ENCODE results near the gene AKR7A3.

Gene AKR7A3

GRCh38 chr1:19327301-19327700 is 38.7 kb upstream of the AKR7A3 start:
- Histone ChIP-seq H2AFZ (ENCODE audit: insufficient read depth, low read length, poor library complexity) (no peak overlapping the region), H3K79me1 (ENCODE audit: low read length) (no peaks in the 10 kb centered on the region), H4K91ac (ENCODE audit: low read depth, low read length) (no peak overlapping the region), H3K27me3 (ENCODE audit: insufficient read depth, low read length) (no peaks in the 10 kb centered on the region), H2BK120ac (ENCODE audit: insufficient read depth, low read length, poor library complexity) (no peak overlapping the region), H3K4me1 (ENCODE audit: control insufficient read depth in 1 of 2, insufficient read depth in 2 of 2, low read length in 2 of 2) (peaks cover 0 to 4% of the 10 kb centered on the region in 2 experiments), H2BK5ac (ENCODE audit: low read depth, low read length, poor library complexity) (no peak overlapping the region), H3K23ac (ENCODE audit: low read length) (no peak overlapping the region), H4K8ac (ENCODE audit: low read depth, low read length) (no peak overlapping the region), H3K9me3 (ENCODE audit: insufficient read depth, low read depth, low read length) (no peaks in the 10 kb centered on the region), H4K12ac (ENCODE audit: low read depth, low read length) (no peak overlapping the region), H3K4ac (ENCODE audit: low read depth, low read length) (no peak overlapping the region), H2AK5ac (ENCODE audit: low read length) (no peak overlapping the region), H3K18ac (ENCODE audit: low read length) (no peak overlapping the region), H3K36me3 (ENCODE audit: control insufficient read depth in 1 of 2, insufficient read depth in 2 of 2, low read length in 2 of 2) (peaks cover 56 to 63% of the 10 kb centered on the region in 2 experiments), H2BK12ac (ENCODE audit: low read length) (no peak overlapping the region), H3K9ac (ENCODE audit: low read length) (no peak overlapping the region), H3K14ac (ENCODE audit: low read length) (no peak overlapping the region), H3K27ac (ENCODE audit: low read depth, low read length) (no peak overlapping the region), H3K79me2 (ENCODE audit: control insufficient read depth, insufficient read depth, low read length, poor library complexity) (no peaks in the 10 kb centered on the region), H3K4me3 (ENCODE audit: low read depth, low read length) (no peak overlapping the region), H3K4me2 (ENCODE audit: low read length) (no peak overlapping the region)
- no peak for DNase-seq
- no CpG with 5 or more reads among the region's 16 CpGs for WGBS (ENCODE audit: extremely low coverage, insufficient coverage, insufficient read length)

- Histone ChIP-seq H3K27me3 (ENCODE audit: insufficient read depth, low read length) (no peaks in the 10 kb centered on the region), H3K4me1 (ENCODE audit: control insufficient read depth in 1 of 2, insufficient read depth in 2 of 2, low read length in 2 of 2) (peaks cover 0 to 4% of the 10 kb centered on the region in 2 experiments), H3K27ac (ENCODE audit: low read depth, low read length) (no peak overlapping the region), H2AFZ (ENCODE audit: insufficient read depth, low read length, poor library complexity) (no peak overlapping the region), H4K8ac (ENCODE audit: low read depth, low read length) (no peak overlapping the region), H4K91ac (ENCODE audit: low read depth, low read length) (no peak overlapping the region), H3K36me3 (ENCODE audit: control insufficient read depth in 1 of 2, insufficient read depth in 2 of 2, low read length in 2 of 2) (peaks cover 60 to 64% of the 10 kb centered on the region in 2 experiments), H3K14ac (ENCODE audit: low read length) (no peak overlapping the region), H3K79me1 (ENCODE audit: low read length) (no peaks in the 10 kb centered on the region), H3K23ac (ENCODE audit: low read length) (no peak overlapping the region), H3K4me3 (ENCODE audit: low read depth, low read length) (no peak overlapping the region), H3K18ac (ENCODE audit: low read length) (no peak overlapping the region), H3K9me3 (ENCODE audit: insufficient read depth, low read depth, low read length) (no peaks in the 10 kb centered on the region), H3K4me2 (ENCODE audit: low read length) (no peak overlapping the region), H4K12ac (ENCODE audit: low read depth, low read length) (no peak overlapping the region), H2BK5ac (ENCODE audit: low read depth, low read length, poor library complexity) (no peak overlapping the region), H3K9ac (ENCODE audit: low read length) (no peak overlapping the region), H3K4ac (ENCODE audit: low read depth, low read length) (no peak overlapping the region), H2BK120ac (ENCODE audit: insufficient read depth, low read length, poor library complexity) (no peak overlapping the region), H3K79me2 (ENCODE audit: control insufficient read depth, insufficient read depth, low read length, poor library complexity) (no peaks in the 10 kb centered on the region), H2AK5ac (ENCODE audit: low read length) (no peak overlapping the region), H2BK12ac (ENCODE audit: low read length) (no peak overlapping the region)
- DNase-seq, result no peak
- WGBS (ENCODE audit: extremely low coverage, insufficient coverage, insufficient read length), result no CpG with 5 or more reads among the region's 6 CpGs
Measured at GRCh38 chr1:19326748-19327065, 38.1 kb upstream of the AKR7A3 start.

DNA sequence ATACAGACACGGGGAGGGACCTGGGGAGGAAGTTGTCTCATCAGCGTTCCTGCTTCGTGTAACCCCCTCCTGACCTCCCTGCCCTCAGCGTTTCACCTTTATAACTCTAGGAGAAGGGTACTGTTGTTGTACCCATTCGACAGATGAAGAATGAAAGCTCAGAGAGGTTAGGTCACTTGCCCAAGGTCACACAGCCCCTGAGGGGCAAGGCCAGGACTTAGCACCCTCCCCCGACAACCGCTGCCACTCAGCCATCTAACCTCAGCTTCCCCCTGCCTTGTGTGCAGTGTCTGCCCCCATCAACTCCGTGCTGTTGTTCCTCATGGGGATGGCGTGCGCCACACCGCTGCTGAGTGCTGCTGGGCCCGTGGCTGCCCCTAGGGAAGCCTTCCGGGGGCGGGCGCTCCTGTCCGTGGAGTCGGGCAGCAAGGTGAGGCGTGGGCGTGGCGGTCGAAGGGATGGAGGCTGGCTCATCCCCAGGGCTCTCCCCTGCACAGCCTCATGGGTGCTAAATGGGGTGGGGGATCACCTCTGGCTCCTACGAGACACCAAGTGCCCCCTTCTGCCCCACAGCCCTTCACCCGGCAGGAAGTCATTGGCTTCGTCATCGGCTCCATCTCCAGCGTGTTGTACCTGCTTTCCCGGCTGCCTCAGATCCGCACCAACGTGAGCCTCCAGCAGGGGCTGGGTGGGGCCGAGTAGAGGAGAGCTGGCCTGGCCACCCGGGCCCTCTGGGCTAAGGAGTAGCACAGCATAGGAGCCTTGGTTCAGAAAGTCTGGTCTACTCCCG is 37.6 kb upstream of the AKR7A3 start:
- H3K9me3 ChIP-seq (ENCODE audit: insufficient read depth, low read depth, low read length), result no peaks in the 10 kb centered on the region
- H3K9ac ChIP-seq (ENCODE audit: low read length), result no peak overlapping the region
- H4K91ac ChIP-seq (ENCODE audit: low read depth, low read length), result no peak overlapping the region
- H3K4me1 ChIP-seq (ENCODE audit: control insufficient read depth in 1 of 2, insufficient read depth in 2 of 2, low read length in 2 of 2), result peaks cover 0 to 4% of the 10 kb centered on the region in 2 experiments
- no peaks in the 10 kb centered on the region for H3K79me1 ChIP-seq (ENCODE audit: low read length)
- H3K23ac ChIP-seq (ENCODE audit: low read length), result no peak overlapping the region
- H4K12ac ChIP-seq (ENCODE audit: low read depth, low read length), result no peak overlapping the region
- H2BK5ac ChIP-seq (ENCODE audit: low read depth, low read length, poor library complexity), result no peak overlapping the region
- H4K8ac ChIP-seq (ENCODE audit: low read depth, low read length), result no peak overlapping the region
- H3K79me2 ChIP-seq (ENCODE audit: control insufficient read depth, insufficient read depth, low read length, poor library complexity), result no peaks in the 10 kb centered on the region
- no peak overlapping the region for H3K14ac ChIP-seq (ENCODE audit: low read length)
- H3K18ac ChIP-seq (ENCODE audit: low read length), result no peak overlapping the region
- no CpG with 5 or more reads among the region's 32 CpGs for WGBS (ENCODE audit: extremely low coverage, insufficient coverage, insufficient read length)
- no peak overlapping the region for H3K4me2 ChIP-seq (ENCODE audit: low read length)
- H2AFZ ChIP-seq (ENCODE audit: insufficient read depth, low read length, poor library complexity), result no peak overlapping the region
- H3K27ac ChIP-seq (ENCODE audit: low read depth, low read length), result no peak overlapping the region
- no peak for DNase-seq
- H3K27me3 ChIP-seq (ENCODE audit: insufficient read depth, low read length), result no peaks in the 10 kb centered on the region
- H2AK5ac ChIP-seq (ENCODE audit: low read length), result no peak overlapping the region
- no peak overlapping the region for H2BK120ac ChIP-seq (ENCODE audit: insufficient read depth, low read length, poor library complexity)
- H3K36me3 ChIP-seq (ENCODE audit: control insufficient read depth in 1 of 2, insufficient read depth in 2 of 2, low read length in 2 of 2), result peaks cover 62 to 64% of the 10 kb centered on the region in 2 experiments
- H2BK12ac ChIP-seq (ENCODE audit: low read length), result no peak overlapping the region
- no peak overlapping the region for H3K4me3 ChIP-seq (ENCODE audit: low read depth, low read length)
- no peak overlapping the region for H3K4ac ChIP-seq (ENCODE audit: low read depth, low read length)

DNA sequence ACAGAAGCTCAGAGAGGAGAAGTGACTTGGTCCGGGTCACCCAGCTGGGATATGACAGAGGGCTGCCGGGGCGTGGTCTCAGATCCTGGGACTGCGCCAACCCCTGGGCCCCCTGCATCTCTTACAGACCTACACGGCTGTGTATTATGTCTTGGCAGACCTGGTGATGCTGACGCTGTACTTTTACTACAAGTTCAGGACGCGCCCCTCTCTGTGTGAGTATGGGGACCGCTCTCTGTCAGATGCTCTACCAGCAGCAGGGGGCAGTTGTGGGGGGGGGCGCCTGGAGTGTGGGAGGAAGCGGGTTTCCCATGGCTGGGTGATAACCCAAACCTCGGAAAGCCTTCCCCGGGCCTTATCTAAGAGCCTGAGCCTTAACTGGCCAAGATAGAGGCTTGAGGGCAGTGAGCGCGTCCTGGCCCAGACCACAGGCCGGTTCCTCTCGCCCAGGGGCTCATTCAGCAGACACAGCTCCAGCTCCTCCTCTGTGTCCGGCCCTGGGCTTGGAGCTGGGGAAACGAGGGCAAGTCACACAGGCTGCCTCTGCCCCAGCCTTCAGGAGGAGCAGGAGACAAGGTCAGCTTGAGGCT is 36.9 kb upstream of the AKR7A3 start:
- no CpG with 5 or more reads among the region's 19 CpGs for WGBS (ENCODE audit: extremely low coverage, insufficient coverage, insufficient read length)

More for the DNA sequence above, 36.9 kb upstream of the AKR7A3 start:
- no peak overlapping the region for H4K91ac ChIP-seq (ENCODE audit: low read depth, low read length)
- H3K4me1 ChIP-seq (ENCODE audit: control insufficient read depth in 1 of 2, insufficient read depth in 2 of 2, low read length in 2 of 2), result peaks cover 0 to 4% of the 10 kb centered on the region in 2 experiments
- H3K4me2 ChIP-seq (ENCODE audit: low read length), result no peak overlapping the region
- H3K4ac ChIP-seq (ENCODE audit: low read depth, low read length), result no peak overlapping the region
- H2BK5ac ChIP-seq (ENCODE audit: low read depth, low read length, poor library complexity), result no peak overlapping the region
- H3K9ac ChIP-seq (ENCODE audit: low read length), result no peak overlapping the region
- no peaks in the 10 kb centered on the region for H3K79me2 ChIP-seq (ENCODE audit: control insufficient read depth, insufficient read depth, low read length, poor library complexity)
- H4K8ac ChIP-seq (ENCODE audit: low read depth, low read length), result no peak overlapping the region
- H2AFZ ChIP-seq (ENCODE audit: insufficient read depth, low read length, poor library complexity), result no peak overlapping the region
- H3K14ac ChIP-seq (ENCODE audit: low read length), result no peak overlapping the region
- no peak for DNase-seq
- no peak overlapping the region for H4K12ac ChIP-seq (ENCODE audit: low read depth, low read length)
- H3K9me3 ChIP-seq (ENCODE audit: insufficient read depth, low read depth, low read length), result no peaks in the 10 kb centered on the region
- H3K36me3 ChIP-seq (ENCODE audit: control insufficient read depth in 1 of 2, insufficient read depth in 2 of 2, low read length in 2 of 2), result peaks cover 62 to 65% of the 10 kb centered on the region in 2 experiments
- H3K27ac ChIP-seq (ENCODE audit: low read depth, low read length), result no peak overlapping the region
- no peaks in the 10 kb centered on the region for H3K79me1 ChIP-seq (ENCODE audit: low read length)
- H3K4me3 ChIP-seq (ENCODE audit: low read depth, low read length), result no peak overlapping the region
- H3K18ac ChIP-seq (ENCODE audit: low read length), result no peak overlapping the region
- H2BK12ac ChIP-seq (ENCODE audit: low read length), result no peak overlapping the region
- H2AK5ac ChIP-seq (ENCODE audit: low read length), result no peak overlapping the region
- no peak overlapping the region for H3K23ac ChIP-seq (ENCODE audit: low read length)
- H3K27me3 ChIP-seq (ENCODE audit: insufficient read depth, low read length), result no peaks in the 10 kb centered on the region
- H2BK120ac ChIP-seq (ENCODE audit: insufficient read depth, low read length, poor library complexity), result no peak overlapping the region
